Hepatocyte (in vitro differentiated cells): ENCODE measurements around the gene RPP30.

Source experiments
- EZH2 ChIP-seq: fragments of 200-600 bp; sonication (generic); IDR thresholded peaks from 2 replicates; pipeline ENCODE4 v1.6.1; 2016; ENCODE audit warnings: antibody characterized with exemption, mild to moderate bottlenecking, borderline replicate concordance
- EZH2phosphoT487 ChIP-seq: fragments of 200-600 bp; sonication (generic); IDR thresholded peaks from one replicate; pipeline ENCODE4 v1.6.1; 2018; ENCODE audit warnings: antibody characterized with exemption, mild to moderate bottlenecking, low read depth, moderate library complexity; ENCODE audit not compliant: unreplicated experiment, severe bottlenecking
- TF ChIP-seq, protein P1 (sequence below): fragments of 200-600 bp; sonication (generic); IDR thresholded peaks from 2 replicates; pipeline ENCODE4 v1.5.1; 2016; ENCODE audit warnings: antibody characterized with exemption, mild to moderate bottlenecking; ENCODE audit not compliant: poor library complexity

DNA sequence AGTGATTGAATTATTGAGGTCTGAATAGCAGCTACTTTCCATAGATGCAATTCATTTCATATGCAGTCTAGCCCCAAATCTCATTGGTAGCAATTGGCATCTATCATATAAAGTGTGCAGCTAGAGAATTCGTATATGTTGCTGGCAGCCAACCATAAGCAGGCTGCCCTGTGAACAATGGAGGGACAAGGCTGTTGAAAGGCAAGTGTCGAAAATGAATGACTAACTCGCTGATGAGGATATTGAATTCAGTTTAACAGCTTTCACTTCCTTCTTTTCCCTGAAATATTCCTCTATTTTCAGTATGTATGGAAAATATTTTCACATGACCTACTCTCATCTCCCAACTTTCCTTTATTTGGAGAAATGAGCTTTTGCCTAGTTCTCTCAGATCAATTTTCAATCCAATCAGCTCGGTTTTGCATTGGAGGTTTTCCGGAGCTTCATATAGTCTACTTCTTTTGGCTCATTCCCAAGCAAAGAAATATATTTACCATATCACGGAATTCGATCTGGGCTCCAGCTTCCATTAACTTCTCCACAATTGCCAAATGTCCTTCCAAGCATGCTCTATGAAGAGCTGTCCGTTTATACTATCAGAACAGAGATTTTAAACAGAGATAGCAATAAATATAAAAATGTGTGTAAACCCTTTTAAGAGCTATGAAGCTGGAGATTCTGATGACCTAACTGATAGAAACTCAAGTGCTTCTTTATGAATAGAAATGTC is 45.6 kb downstream of the RPP30 start:
- TF ChIP-seq, protein P1, sequence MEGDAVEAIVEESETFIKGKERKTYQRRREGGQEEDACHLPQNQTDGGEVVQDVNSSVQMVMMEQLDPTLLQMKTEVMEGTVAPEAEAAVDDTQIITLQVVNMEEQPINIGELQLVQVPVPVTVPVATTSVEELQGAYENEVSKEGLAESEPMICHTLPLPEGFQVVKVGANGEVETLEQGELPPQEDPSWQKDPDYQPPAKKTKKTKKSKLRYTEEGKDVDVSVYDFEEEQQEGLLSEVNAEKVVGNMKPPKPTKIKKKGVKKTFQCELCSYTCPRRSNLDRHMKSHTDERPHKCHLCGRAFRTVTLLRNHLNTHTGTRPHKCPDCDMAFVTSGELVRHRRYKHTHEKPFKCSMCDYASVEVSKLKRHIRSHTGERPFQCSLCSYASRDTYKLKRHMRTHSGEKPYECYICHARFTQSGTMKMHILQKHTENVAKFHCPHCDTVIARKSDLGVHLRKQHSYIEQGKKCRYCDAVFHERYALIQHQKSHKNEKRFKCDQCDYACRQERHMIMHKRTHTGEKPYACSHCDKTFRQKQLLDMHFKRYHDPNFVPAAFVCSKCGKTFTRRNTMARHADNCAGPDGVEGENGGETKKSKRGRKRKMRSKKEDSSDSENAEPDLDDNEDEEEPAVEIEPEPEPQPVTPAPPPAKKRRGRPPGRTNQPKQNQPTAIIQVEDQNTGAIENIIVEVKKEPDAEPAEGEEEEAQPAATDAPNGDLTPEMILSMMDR: no peak
- TF ChIP-seq EZH2: no peak
- TF ChIP-seq EZH2phosphoT487: no peak
